Fibroblast of lung (primary cell): ENCODE measurements around the gene CTNNAL1.

Source experiments
- CTCF ChIP-seq, 2 donors: IDR thresholded peaks in 1 of 2; conservative IDR thresholded peaks in 1 of 2; 1 replicate in 1 of 2; 2 replicates in 1 of 2; pipeline ENCODE4 v1.5.1; 2011 to 2012; ENCODE audit warnings: low read length in 2 of 2, control low read depth in 1 of 2, inconsistent platforms in 1 of 2, low read depth in 1 of 2, mild to moderate bottlenecking in 1 of 2
- EZH2 ChIP-seq: IDR thresholded peaks from 2 replicates; pipeline ENCODE4 v1.5.1; 2012; ENCODE audit warnings: low read length, control low read depth, mild to moderate bottlenecking; ENCODE audit errors: missing control alignments

GRCh38 chr9:109017493-109017892, 4.2 kb upstream of the CTNNAL1 start:
- no peak for TF ChIP-seq CTCF (conservative IDR thresholded peaks at IDR 0.05 in 1 of 2, IDR thresholded peaks at IDR 0.05 in 1 of 2; ENCODE audit: low read depth in 1 of 2, low read length in 2 of 2)
- TF ChIP-seq EZH2 = no peak
